HG03060 (cell line): ENCODE measurements around the gene DENND5A.
"Not testable (repeated sequence)": the region's sequence is repeated elsewhere in the genome, so short reads cannot be mapped to it uniquely, and the experiment has no call there.

Source experiments
- ATAC-seq: cut with Tn5 transposase; IDR thresholded peaks from one replicate; pipeline ENCODE4 v1.9.1; 2021; ENCODE audit warnings: low read depth, moderate number of reproducible peaks; ENCODE audit not compliant: unreplicated experiment

The DENND5A gene

DNA sequence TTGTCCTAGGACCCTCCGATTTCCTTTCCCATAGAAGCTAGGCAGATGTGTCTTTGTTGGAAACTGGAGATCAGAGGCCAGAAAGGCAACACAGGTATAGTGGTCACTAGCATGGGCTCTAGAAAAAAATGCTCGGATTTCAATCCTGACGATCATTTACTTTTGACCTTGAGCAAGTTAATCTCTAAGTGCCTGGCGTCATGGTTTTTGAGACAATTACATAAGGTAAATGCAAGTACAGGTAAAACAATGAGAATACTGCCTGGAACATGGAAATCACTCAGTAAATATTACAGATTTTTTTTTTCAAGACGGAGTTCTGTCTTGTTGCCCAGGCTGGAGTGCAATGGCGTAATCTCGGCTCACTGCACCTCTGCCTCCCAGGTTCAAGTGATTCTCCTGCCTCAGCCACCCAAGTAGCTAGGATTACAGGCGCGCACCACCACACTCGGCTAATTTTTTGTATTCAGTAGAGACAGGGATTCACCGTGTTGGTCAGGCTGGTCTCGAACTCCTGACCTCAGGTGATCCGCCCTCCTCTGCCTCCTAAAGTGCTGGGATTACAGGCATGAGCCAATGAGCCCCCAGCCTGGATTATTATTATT is 1.1 kb upstream of the DENND5A start:
- ATAC-seq = no peak

DNA sequence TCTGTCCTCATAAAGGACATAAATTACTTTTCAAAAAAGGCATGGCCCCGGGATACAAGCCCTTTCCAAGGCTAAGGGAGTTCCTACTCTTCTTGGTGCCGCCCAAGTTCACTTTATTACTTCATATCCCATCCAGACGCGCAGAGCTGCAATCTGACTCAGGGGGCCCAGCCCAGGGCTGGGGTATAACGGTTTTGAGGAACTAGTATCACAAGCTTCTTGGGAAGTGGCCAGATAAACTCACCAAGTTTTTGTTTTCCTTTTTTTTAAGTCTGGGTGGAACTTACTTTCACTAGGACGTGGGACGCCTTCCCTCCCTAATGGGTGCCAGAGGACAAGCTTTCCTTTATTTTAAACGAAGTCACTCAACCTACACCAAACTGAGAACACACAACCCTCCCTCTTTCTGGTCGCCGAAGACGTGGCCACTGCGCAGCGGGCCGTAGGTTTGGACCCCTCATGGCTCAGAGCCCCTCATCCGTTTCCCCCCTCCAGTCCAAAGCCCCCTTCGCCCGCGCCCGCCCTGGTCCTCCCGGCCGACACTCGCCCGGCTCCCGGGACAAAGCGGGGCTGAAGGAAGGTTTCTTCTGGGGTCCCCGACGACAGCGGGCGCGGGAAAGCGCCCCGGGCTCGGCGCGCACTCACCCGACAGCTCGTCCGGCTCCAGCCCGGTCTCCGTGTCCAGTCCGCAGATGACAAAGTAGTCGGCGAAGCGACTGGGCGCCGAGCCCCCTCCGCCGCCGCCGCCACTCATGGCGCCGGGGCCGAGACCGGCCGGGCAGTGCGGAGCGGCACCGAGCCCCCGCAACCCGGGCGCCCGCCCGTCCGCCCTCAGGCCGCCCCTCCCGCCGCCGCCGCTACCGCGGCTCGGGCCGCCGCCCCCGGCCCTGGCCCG is 587 bp downstream of the DENND5A start:
- ATAC-seq = no peak

DNA sequence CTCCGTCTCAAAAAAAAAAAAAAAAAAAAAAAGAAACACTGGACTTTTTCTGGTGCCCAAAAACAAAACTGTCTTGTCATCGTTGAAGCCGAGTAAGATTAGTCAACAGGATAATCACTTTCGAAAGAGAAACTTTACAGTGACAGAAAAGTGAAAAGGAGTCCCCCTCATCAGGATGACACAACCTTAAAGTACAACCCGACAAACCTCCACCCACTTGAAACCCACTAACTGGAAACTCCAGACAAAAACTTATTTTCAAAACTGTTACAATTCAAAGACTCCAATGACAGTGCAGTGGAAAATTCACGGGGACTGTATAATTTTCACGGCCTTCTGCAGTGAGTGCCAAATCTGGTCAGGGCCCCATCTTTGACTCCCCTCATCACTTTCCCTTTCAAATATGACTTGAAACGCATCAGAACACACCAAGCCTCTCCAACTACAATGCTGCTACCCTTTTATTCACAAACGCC is 1.3 kb downstream of the DENND5A start:
- ATAC-seq = peak; percentile 73

DNA sequence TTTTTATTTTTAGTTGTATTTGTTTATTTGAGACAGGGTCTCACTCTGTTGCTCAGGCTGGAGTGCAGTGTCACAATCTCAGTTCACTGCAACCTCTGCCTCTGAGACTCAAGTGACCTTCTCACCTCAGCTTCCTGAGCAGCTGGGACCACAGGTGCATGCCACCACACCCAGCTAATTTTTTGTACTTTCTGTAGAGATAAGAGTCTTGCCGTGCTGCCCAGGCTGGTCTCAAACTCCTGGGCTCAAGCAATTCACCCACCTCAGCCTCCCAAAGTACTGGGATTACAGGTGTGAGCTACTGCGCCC is 4.4 kb downstream of the DENND5A start:
- ATAC-seq = not testable (repeated sequence)

DNA sequence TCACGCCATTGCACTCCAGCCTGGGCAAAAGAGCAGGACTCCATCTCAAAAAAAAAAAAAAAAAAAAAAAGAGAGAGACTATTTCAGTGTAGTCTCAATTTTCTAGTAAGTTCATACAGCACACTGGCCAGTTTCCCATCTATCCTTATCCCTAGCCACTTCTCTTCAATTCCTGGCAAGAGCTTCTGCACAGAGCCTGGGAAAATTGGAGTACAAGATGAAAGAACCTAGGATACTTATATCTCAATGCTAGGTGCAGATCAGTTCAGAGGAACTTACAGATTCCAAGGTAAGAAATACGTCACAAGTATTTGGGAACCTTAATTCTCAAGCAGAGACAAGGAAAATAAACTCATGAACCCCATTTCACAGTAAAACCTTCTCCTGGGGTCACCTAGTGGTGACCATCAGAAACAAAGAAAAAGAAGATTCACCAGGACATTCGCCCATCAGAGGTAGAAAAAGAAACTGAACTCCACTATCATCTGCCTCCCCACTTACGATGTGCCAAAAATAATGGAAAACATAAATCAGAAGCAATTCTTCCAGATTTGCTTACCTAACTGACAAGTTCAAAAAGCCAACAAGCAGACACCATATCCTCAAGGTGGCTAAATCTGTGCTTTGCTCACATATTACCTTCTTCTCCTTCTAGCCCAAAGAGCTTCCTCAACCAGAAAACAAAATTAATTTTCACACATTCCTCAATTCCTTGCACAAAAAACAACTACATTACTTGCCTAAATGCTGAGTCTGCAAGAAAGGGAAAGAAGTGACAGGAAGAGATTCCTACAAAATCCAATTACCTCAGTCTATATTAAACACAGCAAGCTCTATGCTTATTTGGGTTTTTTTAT is 4.9 kb downstream of the DENND5A start:
- no peak for ATAC-seq

DNA sequence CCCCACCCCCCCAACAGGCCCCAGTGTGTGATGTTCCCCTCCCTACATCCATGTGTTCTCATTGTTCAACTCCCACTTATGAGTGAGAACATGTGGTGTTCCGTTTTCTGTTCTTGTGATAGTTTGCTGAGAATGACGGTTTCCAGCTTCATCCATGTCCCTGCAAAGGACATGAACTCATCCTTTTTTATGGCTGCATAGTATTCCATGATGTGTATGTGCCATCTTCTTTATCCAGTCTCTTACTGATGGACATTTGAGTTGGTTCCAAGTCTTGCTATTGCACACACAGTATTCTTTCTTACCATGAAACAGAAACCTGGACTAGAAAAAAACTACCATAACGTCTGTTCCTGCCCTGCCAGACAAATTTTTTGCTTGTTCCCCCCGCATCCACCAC is 6.9 kb downstream of the DENND5A start:
- not testable (repeated sequence) for ATAC-seq

DNA sequence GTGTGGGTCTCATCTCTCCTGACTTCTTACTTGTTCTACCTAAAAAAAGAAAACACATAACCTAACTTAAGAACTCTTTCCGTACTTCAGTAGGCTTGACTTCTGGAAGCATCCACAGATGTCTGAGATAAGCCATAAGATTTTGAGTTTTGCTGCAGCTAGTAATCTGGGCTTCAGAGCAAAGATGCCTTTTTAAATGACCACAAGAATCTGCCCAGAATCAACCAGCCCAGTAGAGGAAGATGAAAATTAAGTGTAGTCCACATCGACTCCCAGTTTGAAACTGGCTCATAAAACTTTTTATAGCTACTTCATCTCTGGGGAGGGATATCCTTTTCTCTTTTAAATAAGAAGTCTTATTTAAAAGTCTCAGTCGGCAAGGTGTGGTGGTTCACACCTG is 10.7 kb downstream of the DENND5A start:
- no peak for ATAC-seq

DNA sequence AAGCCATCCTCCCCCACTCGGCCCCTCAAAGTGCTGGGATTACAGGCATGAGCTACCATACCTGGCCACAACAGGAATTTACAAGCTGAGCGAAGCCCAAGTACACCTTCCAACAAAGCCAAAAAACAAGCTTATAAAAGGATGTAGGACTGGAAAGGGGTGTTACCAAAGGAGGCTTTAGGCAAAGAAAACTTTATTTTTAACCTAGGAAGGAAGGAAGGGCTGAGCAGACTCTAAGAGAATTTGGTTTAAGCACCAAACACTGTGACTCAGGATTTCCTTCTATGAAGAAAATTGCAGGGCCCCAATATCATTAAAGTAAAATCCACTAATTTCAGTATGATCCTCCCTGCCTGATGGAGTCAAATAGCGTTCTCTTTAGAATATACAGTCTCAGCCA is 12.1 kb downstream of the DENND5A start:
- no peak for ATAC-seq

DNA sequence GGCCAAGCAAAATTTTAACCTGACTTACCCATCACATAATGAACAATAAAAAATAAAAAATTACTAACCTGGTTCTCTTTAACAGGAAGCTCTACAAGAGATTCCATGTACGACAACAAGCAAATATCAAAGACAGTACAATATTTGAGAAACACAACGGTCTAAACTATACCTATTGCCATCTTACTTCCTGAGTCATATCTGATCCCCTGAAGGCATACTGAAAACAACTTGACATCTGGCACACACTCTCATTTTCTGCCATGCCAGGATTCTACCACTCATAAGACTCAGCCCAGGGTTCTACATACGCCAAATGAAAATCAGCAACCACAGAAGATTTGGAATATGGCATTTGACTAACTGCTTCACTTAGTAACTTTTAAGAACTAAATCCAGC is 13.8 kb downstream of the DENND5A start:
- no peak for ATAC-seq

DNA sequence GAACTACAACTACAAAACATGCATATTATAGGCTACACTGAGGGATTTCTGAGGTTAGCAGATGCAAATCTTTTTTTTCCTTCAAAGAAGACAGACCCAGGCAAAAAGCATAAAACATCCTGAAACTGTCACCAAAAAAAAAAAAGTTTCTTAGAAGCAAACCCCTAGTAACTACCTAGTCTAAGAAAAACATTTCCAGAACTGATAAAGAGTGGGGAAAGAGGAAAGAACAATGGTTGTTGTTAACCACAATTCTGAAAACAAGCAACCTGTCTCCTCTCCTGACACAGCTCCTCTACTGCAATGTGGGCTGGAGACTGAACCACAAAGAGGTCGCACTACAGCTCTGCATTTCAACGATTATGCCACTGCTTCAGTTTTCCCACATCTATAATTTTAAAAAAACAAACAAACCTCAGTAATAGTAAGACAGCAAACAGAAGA is 15.0 kb downstream of the DENND5A start:
- ATAC-seq = peak; percentile 66

DNA sequence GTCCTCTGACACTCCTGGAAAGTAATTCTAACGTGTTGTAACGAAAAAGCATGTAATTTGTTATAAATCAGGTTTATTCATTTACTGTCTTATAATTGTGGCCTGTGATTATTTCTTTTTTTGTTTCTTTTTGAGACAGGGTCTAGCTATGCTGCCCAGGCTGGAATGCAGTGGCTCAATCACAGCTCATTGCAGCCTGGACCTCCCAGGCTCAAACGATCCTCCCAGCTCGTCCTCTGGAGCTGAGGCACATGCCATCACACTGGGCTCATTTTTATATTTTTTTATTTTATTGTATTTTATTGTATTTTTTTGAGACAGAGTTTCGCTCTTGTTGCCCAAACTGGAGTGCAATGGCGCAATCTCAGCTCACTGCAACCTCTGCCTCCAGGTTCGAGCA is 15.9 kb downstream of the DENND5A start:
- no peak for ATAC-seq

DNA sequence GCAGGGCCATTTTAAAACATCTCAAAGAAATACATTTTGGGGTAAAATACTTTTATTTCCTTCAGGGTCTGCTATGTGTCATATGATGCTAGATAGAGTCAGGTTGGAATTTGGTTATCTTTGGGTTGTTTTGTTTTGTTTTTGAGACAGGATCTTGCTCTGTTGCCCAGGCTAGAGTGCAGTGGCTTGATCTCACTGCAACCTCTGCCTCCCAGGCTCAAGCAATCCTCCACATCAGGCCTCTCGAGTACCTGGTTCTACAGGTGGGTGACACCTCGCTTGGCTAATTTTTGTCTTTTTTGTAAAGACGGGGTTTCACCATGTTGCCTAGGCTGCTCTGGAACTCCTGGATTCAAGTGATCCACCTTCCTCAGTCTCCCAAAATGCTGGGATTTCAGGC is 17.3 kb downstream of the DENND5A start:
- ATAC-seq = no peak

DNA sequence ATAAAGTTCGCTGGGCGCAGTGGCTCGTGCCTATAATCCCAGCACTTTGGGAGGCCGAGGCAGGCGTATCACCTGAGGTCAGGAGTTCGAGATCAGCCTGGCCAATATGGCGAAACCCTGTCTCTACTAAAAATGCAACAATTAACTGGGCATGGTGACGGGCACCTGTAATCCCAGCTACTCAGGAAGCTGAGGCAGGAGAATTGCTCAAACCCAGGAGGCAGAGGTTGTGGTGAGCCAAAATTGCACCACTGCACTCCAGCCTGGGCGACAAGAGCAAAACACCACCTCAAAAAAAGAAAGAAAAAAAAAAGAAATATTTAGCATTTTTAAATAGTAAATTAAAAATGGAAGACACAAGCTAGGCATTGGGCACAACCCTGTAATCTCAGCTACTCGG is 28.9 kb downstream of the DENND5A start:
- ATAC-seq = not testable (repeated sequence)

DNA sequence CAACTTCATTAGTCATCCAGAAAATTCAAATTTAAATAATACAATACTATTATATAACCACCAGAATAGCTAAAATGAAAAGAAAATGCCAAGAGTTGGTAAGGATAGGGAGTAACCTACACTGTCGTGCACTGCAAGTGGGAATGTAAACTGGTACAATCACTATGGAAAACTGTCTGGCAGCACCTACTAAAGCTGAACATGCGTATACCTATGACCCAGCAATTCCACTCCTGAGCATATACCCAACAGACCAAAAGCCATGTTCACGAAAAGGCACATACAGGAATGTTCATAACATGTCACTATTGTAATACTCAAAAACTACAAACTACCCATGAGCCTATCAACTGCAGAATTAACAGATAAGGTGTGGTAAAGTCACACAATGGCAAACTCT is 32.7 kb downstream of the DENND5A start:
- no peak for ATAC-seq

DNA sequence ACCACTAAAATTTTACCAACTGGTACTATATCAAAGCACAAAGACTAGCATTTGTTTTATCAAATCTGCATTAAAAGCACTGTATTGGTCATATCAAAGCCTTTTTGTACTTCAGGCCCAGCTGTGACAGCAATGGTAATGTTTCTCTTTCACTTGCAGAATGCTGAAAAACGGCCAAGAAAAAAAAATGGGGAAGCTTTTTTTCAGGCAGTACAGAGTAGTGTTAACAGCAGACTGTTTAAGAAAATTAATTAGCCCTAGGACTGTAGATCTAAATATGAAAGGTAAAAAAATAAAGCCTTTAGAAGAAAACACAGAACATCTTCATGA is 33.3 kb downstream of the DENND5A start:
- ATAC-seq = no peak

DNA sequence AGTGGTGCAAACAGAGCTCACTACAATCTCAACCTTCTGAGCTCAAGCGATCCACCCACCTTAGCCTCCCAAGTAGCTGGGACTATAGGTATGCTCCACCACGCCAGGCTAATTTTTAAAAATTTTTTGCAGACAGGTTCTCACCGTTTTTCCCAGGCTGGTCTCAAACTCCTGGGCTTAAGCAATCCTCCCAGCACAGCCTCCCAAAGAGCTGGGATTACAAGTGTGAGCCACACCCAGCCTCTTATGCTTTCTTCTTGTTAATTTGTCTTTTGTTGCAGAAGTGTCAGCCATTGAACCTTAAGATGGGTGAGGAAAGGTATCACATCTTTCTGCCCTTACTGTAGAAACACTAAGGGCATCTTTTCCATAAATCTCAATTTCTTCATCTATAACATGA is 34.9 kb downstream of the DENND5A start:
- ATAC-seq = no peak

DNA sequence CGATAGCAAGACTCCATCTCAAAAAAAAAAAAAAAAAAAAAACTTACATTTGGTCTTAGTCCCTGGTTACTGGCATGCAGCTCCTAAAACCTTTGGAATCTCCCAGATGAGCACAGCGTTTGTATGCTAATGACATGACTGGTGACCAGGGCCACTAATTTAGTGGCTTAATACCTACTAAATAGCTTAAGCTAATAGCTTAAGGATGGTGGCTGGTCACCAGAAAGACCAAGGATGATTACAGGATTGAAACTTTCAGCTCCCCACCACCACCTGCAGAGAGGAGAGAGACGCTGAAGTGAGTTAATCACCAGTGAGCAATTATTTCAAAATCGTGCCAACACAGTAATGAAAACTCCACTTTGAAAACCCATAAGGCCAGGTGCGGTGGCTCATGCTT is 37.1 kb downstream of the DENND5A start:
- no peak for ATAC-seq

DNA sequence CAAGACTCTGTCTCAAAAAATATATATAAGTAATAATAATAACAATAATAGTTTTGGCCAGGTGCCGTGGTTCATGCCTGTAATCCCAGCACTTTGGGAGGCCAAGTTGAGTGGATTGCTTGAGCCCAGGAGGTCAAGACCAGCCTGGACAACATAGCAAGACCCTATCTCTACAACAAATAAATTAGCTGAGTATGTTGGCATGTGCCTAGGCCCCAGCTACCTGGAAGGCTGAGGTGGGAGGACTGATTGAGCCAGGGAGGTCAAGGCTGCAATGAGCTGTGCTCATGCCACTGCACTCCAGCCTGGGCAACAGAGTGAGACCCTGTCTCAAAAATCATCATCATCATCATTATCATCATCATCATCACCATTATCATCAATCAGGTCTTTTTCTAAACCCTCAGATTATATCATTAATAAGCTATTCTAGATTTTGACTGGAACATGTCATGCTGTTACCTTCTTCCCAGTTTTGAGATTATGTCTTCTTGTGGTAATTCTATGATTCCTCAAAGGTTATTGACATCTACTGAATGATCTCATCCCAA is 39.3 kb downstream of the DENND5A start:
- ATAC-seq = no peak

DNA sequence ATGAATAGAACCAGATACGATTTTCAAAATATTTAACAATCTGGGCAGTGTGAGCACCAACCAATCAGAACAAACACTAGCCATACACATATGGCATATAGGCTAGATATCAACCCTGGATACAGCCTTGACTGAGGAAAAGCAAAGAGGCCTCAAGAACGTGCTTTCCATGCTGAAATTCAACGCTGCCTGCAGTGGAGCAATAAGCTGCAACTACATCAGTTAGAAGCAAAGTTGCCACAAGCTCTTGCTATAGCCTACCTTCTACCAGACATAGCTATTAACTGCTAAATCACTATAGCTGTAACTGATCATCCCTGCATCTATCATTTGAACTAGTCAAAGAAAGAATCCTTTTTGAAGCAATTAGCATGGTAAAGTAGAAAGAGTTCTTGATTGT is 42.5 kb downstream of the DENND5A start:
- no peak for ATAC-seq

DNA sequence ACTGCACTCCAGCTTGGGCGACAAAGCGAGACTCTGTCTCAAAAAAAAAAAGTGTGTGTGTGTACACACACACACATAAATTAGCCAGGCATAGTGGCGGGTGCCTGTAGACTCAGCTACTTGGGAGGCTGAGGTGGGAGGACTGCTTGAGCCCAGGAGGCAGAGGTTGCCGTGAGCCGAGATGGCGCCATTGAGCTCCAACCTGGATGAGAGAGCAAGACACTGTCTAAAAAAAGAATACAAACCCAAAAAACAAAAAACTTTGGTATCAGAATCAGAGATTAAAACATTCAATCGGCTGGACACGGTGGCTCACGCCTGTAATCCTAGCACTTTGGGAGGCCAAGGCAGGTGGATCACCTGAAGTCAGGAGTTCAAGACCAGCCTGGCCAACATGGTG is 44.3 kb downstream of the DENND5A start:
- not testable (repeated sequence) for ATAC-seq

DNA sequence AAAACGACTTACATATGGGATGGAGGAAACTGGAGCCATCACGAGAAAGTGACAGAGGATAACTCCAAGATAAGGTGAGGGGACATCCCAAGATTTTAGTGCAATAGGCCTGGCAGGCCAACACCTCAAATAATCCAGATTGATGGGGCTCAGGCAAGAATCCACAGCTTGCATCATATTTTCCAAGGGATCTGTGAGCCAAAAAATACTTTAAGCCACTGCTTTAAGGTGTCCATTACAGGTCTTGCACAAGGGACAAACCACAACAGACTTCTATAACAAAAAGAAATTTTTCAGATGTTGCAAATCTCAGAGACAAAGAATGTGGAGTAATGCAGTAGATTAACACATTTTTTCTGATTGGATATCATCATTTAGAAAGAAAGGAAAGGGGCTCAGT is 45.6 kb downstream of the DENND5A start:
- ATAC-seq = no peak
